ENCODE data around the gene MED12L. TPM values are rescaled to one million over a fixed set of nuclear protein-coding genes. Genes with fewer than 3 reads are reported as not detected.

MED12L gene
- total and polyA plus RNA-seq, 10 of the 15 experiments (the other 5 are each of a cell fraction or from before 2014, with no cell fraction given): 0.01 to 0.06 (median 0.03) TPM; not detected in 2

DNA sequence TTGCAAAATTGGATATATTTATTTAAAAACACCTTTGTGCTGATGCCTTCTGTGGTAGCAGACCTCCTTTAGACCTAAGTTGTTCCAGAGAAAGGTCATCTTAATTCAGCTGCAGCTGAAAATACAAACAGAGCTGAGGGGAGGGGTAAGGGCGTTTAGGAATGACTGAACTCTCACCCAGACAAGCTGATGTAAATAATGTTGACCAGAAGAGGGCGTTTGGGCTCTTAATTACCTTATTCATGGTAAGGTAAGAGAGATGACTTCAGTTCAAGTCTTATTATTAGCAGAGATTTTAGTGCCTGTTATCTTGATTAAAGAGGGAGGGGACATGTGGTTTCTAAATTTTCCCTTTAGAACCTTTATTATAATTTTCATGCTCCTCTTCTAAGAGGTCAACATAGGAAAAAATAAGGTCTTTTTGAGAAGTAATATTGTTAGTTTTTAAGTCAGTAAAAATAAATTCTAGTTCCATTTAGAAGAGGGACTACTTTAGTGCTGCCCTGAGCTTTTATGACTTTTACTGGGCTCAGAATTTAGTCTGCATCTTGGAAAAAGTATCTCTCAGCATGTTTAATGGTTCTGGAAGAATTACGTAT lies 71.3 kb downstream of the MED12L start:
- intact Hi-C loops (cut with micrococcal nuclease; ENCODE audit: unreplicated experiment) (no loop called here), in situ Hi-C loops (cut with MboI) (no loop called here)
- Histone ChIP-seq H3K79me2 (ENCODE audit: control insufficient read depth, insufficient read depth, low read length) (no peaks in the 10 kb centered on the region), H3K9me3 (replicated peaks; ENCODE audit: control insufficient read depth, insufficient read depth, low read length) (no peaks in the 10 kb centered on the region), H4K20me1 (ENCODE audit: control insufficient read depth, insufficient read depth) (no peaks in the 10 kb centered on the region), H2AFZ (ENCODE audit: control insufficient read depth, low read depth, low read length) (no peak overlapping the region), H3K27me3 (replicated peaks in 1 of 2; ENCODE audit: control insufficient read depth in 2 of 2, insufficient read depth in 2 of 2, low read length in 1 of 2) (no peaks in the 10 kb centered on the region), H3K4me2 (ENCODE audit: control insufficient read depth, insufficient read depth) (no peak overlapping the region), H3K27ac (ENCODE audit: control insufficient read depth, insufficient read depth) (no peak overlapping the region), H3K4me1 (ENCODE audit: control insufficient read depth, insufficient read depth, low read length) (no peaks in the 10 kb centered on the region), H3K36me3 (ENCODE audit: control insufficient read depth in 2 of 2, insufficient read depth in 2 of 2, low read length in 1 of 2) (no peaks in the 10 kb centered on the region), H3K4me3 (no peak overlapping the region), H3K9ac (ENCODE audit: control insufficient read depth, insufficient read depth, low read length) (no peak overlapping the region)
- WGBS (ENCODE audit: insufficient coverage, insufficient replicate concordance, low lambda C conversion rate, missing lambda C conversion rate): 33% methylated on average over 3 of the region's 3 CpGs
- ATAC-seq (peak; percentile 96), DNase-seq (ENCODE audit: low read depth, low spot score) (no peak), FAIRE-seq (peak; percentile 94)
- ChIA-PET CTCF (interaction anchor here (0.6 to 2.4 kb wide), 16 partner anchors 10 to 370 kb away, joined by 3 to 22 read pairs (median 4); partner anchors contain the start of gene P2RY14), SMC1A (ENCODE audit: uncharacterized antibody, unreplicated experiment) (interaction anchor here (1.0 to 1.6 kb wide), 4 partner anchors 10 to 126 kb away, joined by 4 to 5 read pairs (median 4); no protein-coding TSS in a partner anchor), POLR2A (no interaction called here), RAD21 (ENCODE audit: unreplicated experiment) (interaction anchor here (0.8 to 1.4 kb wide), 4 partner anchors 12 to 78 kb away, joined by 3 to 4 read pairs (median 3); no protein-coding TSS in a partner anchor)
- no TSS peak for BruUV-seq (replicated peaks)
- no peak for TF ChIP-seq PML (IDR thresholded peaks at IDR 0.05; ENCODE audit: low read length)
- peak; percentile 57 to 72 (median 60) for TF ChIP-seq CTCF (IDR thresholded peaks at IDR 0.05 in 2 of 3, conservative IDR thresholded peaks at IDR 0.05 in 1 of 3; ENCODE audit: control insufficient read depth in 2 of 3, extremely low read depth in 1 of 3, insufficient read depth in 1 of 3, low read depth in 3 of 3, low read length in 3 of 3)
- TF ChIP-seq IKZF2 (IDR thresholded peaks at IDR 0.05): no peak
- TF ChIP-seq NFXL1 (IDR thresholded peaks at IDR 0.05; ENCODE audit: borderline replicate concordance): no peak
- TF ChIP-seq SRF (IDR thresholded peaks at IDR 0.05; ENCODE audit: low read depth in 2 of 2, low read length in 2 of 2): no peak
- TF ChIP-seq, protein P1, sequence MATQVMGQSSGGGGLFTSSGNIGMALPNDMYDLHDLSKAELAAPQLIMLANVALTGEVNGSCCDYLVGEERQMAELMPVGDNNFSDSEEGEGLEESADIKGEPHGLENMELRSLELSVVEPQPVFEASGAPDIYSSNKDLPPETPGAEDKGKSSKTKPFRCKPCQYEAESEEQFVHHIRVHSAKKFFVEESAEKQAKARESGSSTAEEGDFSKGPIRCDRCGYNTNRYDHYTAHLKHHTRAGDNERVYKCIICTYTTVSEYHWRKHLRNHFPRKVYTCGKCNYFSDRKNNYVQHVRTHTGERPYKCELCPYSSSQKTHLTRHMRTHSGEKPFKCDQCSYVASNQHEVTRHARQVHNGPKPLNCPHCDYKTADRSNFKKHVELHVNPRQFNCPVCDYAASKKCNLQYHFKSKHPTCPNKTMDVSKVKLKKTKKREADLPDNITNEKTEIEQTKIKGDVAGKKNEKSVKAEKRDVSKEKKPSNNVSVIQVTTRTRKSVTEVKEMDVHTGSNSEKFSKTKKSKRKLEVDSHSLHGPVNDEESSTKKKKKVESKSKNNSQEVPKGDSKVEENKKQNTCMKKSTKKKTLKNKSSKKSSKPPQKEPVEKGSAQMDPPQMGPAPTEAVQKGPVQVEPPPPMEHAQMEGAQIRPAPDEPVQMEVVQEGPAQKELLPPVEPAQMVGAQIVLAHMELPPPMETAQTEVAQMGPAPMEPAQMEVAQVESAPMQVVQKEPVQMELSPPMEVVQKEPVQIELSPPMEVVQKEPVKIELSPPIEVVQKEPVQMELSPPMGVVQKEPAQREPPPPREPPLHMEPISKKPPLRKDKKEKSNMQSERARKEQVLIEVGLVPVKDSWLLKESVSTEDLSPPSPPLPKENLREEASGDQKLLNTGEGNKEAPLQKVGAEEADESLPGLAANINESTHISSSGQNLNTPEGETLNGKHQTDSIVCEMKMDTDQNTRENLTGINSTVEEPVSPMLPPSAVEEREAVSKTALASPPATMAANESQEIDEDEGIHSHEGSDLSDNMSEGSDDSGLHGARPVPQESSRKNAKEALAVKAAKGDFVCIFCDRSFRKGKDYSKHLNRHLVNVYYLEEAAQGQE (IDR thresholded peaks at IDR 0.05; ENCODE audit: low read depth, low read length): no peak
- no peak for TF ChIP-seq RCOR1 (conservative IDR thresholded peaks at IDR 0.05; ENCODE audit: low read depth, low read length)
- TF ChIP-seq TCF12 (IDR thresholded peaks at IDR 0.05; ENCODE audit: low read depth, low read length): no peak
- peak; percentile 35 for TF ChIP-seq RAD21 (IDR thresholded peaks at IDR 0.05; ENCODE audit: insufficient read depth, low read depth, low read length)
- no peak for TF ChIP-seq IRF4 (IDR thresholded peaks at IDR 0.05; ENCODE audit: low read depth, low read length)
- TF ChIP-seq SMC3 (IDR thresholded peaks at IDR 0.05; ENCODE audit: borderline replicate concordance, low read length): peak; percentile 26; the same call in 1 of the 2 replicates

Data from GM12878 (cell line).